Neural cell (in vitro differentiated cells): ENCODE data around the gene HAND2. TPM values are rescaled to one million over a fixed set of nuclear protein-coding genes. Genes with fewer than 3 reads are reported as not detected.

ENCODE experiments used
- H2AFZ ChIP-seq: fragments of 200-600, 300-800 bp; sonication (generic), shearing (Covaris generic); 2 replicates; pipeline ENCODE4 v1.6.0; 2014; ENCODE audit warnings: low read depth, mild to moderate bottlenecking, antibody characterized with exemption, low read length, moderate library complexity
- H3F3A ChIP-seq: fragments of 200-600 bp; shearing (Covaris generic); 2 replicates; pipeline ENCODE4 v1.6.1; 2016; ENCODE audit warnings: mild to moderate bottlenecking, moderate library complexity, mixed read lengths, antibody characterized with exemption, low read length; ENCODE audit not compliant: insufficient read depth, poor library complexity, severe bottlenecking
- H3K27ac ChIP-seq: fragments of 200-600, 300-800 bp; sonication (generic), shearing (Covaris generic); 2 replicates; pipeline ENCODE4 v1.5.1; 2014; ENCODE audit warnings: mild to moderate bottlenecking, low read length, moderate library complexity
- H3K27me3 ChIP-seq: fragments of 300-800, 200-600 bp; sonication (generic), shearing (Covaris generic); 2 replicates; pipeline ENCODE4 v1.6.0; 2014; ENCODE audit warnings: mild to moderate bottlenecking, low read depth, low read length, moderate library complexity; ENCODE audit not compliant: insufficient read depth
- H3K36me3 ChIP-seq: fragments of 300-800, 200-600 bp; sonication (generic), shearing (Covaris generic); 2 replicates; pipeline ENCODE4 v1.5.1; 2014; ENCODE audit warnings: mild to moderate bottlenecking, antibody characterized with exemption, low read length, moderate library complexity; ENCODE audit not compliant: insufficient read depth
- H3K4me2 ChIP-seq: fragments of 300-800, 200-600 bp; sonication (generic), shearing (Covaris generic); 2 replicates; pipeline ENCODE4 v1.6.0; 2014; ENCODE audit warnings: mild to moderate bottlenecking, low read length
- H3K4me3 ChIP-seq: fragments of 300-800, 200-600 bp; sonication (generic), shearing (Covaris generic); 2 replicates; pipeline ENCODE4 v1.5.1; 2014; ENCODE audit warnings: mild to moderate bottlenecking, low read length, moderate library complexity
- H3K79me2 ChIP-seq: fragments of 200-600 bp; shearing (Covaris generic); replicated peaks from 2 replicates; pipeline ENCODE4 v1.6.0; 2014; ENCODE audit warnings: mild to moderate bottlenecking, low read length, moderate library complexity; ENCODE audit not compliant: insufficient read depth
- H3K9ac ChIP-seq: fragments of 300-800, 200-600 bp; sonication (generic), shearing (Covaris generic); 2 replicates; pipeline ENCODE4 v1.6.1; 2016; ENCODE audit warnings: mild to moderate bottlenecking, low read length, mixed read lengths
- H3K9me2 ChIP-seq: fragments of 200-600 bp; shearing (Covaris generic); 2 replicates; pipeline ENCODE4 v1.6.1; 2016; ENCODE audit warnings: mild to moderate bottlenecking, low read length, mixed read lengths; ENCODE audit not compliant: insufficient read depth
- H3K9me3 ChIP-seq: fragments of 200-600, 300-800 bp; sonication (generic), shearing (Covaris generic); 2 replicates; pipeline ENCODE4 v1.6.1; 2016; ENCODE audit warnings: mild to moderate bottlenecking, mixed run types, low read length, moderate library complexity, mixed read lengths
- H4K20me1 ChIP-seq: fragments of 200-600 bp; shearing (Covaris generic); 2 replicates; pipeline ENCODE4 v1.6.1; 2016; ENCODE audit warnings: mild to moderate bottlenecking, mixed run types; ENCODE audit not compliant: insufficient read depth
- CTCF ChIP-seq: fragments of 450-650 bp; IDR thresholded peaks from 2 replicates; pipeline ENCODE4 v1.5.1; 2014; ENCODE audit warnings: antibody characterized with exemption, mild to moderate bottlenecking, moderate library complexity; ENCODE audit not compliant: poor library complexity, severe bottlenecking
- EP300 ChIP-seq: fragments of 450-650 bp; conservative IDR thresholded peaks from 2 replicates; pipeline ENCODE4 v1.6.1; 2014; ENCODE audit warnings: antibody characterized with exemption, mild to moderate bottlenecking, moderate library complexity; ENCODE audit not compliant: poor library complexity, severe bottlenecking
- EZH2 ChIP-seq: fragments of 200-600, 300-800 bp; shearing (Covaris generic), sonication (generic); IDR thresholded peaks from 2 replicates; pipeline ENCODE4 v1.6.1; 2014; ENCODE audit warnings: antibody characterized with exemption, low read length, borderline replicate concordance, mild to moderate bottlenecking; ENCODE audit not compliant: insufficient read depth, poor library complexity, severe bottlenecking
- MXI1 ChIP-seq: fragments of 450-650 bp; conservative IDR thresholded peaks from 2 replicates; pipeline ENCODE4 v1.6.1; 2014; ENCODE audit warnings: antibody characterized with exemption, mild to moderate bottlenecking; ENCODE audit not compliant: poor library complexity, severe bottlenecking
- POLR2AphosphoS5 ChIP-seq: IDR thresholded peaks from 2 replicates; pipeline ENCODE4 v1.6.1; 2012
- RAD21 ChIP-seq: fragments of 450-650 bp; conservative IDR thresholded peaks from 2 replicates; pipeline ENCODE4 v1.6.1; 2014; ENCODE audit warnings: antibody characterized with exemption, mild to moderate bottlenecking, moderate library complexity
- REST ChIP-seq: IDR thresholded peaks from 2 replicates; pipeline ENCODE4 v1.6.1; 2012; ENCODE audit warnings: borderline replicate concordance
- SMC3 ChIP-seq: fragments of 450-650 bp; conservative IDR thresholded peaks from 2 replicates; pipeline ENCODE4 v1.6.1; 2014; ENCODE audit warnings: antibody characterized with exemption, mild to moderate bottlenecking, moderate library complexity; ENCODE audit not compliant: poor library complexity
- TAF1 ChIP-seq: IDR thresholded peaks from 2 replicates; pipeline ENCODE4 v1.6.1; 2012; ENCODE audit warnings: low read depth
- polyA plus RNA-seq: library from polyadenylated mRNA; depleted of rRNA; stranded (reverse); fragments of >200 nt; gene quantifications from 2 replicates; pipeline ENCODE4 v1.2.3, GENCODE V29; 2014

HAND2 gene
- polyA plus RNA-seq, 1 donor from 2014 or later, result not detected

GRCh38 chr4:173560896-173561295 lies 30.9 kb upstream of the HAND2 start:
- H3K79me2 ChIP-seq, result no peaks in the 10 kb centered on the region
- H3K9me3 ChIP-seq, result no peaks in the 10 kb centered on the region
- no peaks in the 10 kb centered on the region for H3K36me3 ChIP-seq
- no peaks in the 10 kb centered on the region for H3F3A ChIP-seq
- H3K4me2 ChIP-seq, result no peak overlapping the region
- no peaks in the 10 kb centered on the region for H4K20me1 ChIP-seq
- H3K27ac ChIP-seq, result no peak overlapping the region
- no peak overlapping the region for H2AFZ ChIP-seq
- TF ChIP-seq REST (no peak), RAD21 (no peak), CTCF (no peak), MXI1 (no peak), SMC3 (no peak), EP300 (no peak), POLR2AphosphoS5 (no peak), TAF1 (no peak), EZH2 (no peak)
- no peak overlapping the region for H3K4me3 ChIP-seq
- H3K9ac ChIP-seq, result no peak overlapping the region
- H3K27me3 ChIP-seq, result no peaks in the 10 kb centered on the region
- no peaks in the 10 kb centered on the region for H3K9me2 ChIP-seq

- Histone ChIP-seq H3K27ac (no peak overlapping the region), H4K20me1 (no peaks in the 10 kb centered on the region), H3K4me3 (no peak overlapping the region), H3K79me2 (no peaks in the 10 kb centered on the region), H3F3A (no peaks in the 10 kb centered on the region), H2AFZ (no peak overlapping the region), H3K9me2 (no peaks in the 10 kb centered on the region), H3K27me3 (no peaks in the 10 kb centered on the region), H3K36me3 (no peaks in the 10 kb centered on the region), H3K9me3 (no peaks in the 10 kb centered on the region), H3K9ac (no peak overlapping the region), H3K4me2 (no peak overlapping the region)
- TF ChIP-seq EZH2 (no peak), REST (no peak), RAD21 (no peak), EP300 (no peak), CTCF (no peak)
Measured at GRCh38 chr4:173556398-173557131, 26.5 kb upstream of the HAND2 start.
